ENCODE results near the gene CACNA2D4. TPM values are rescaled to one million over a fixed set of nuclear protein-coding genes. Genes with fewer than 3 reads are reported as not detected.
A peak's percentile ranks its signal among the peaks of the same experiment; 100 is the strongest.

The CACNA2D4 gene
- total RNA-seq, 1 donor from 2014 or later: 1.1 TPM

DNA sequence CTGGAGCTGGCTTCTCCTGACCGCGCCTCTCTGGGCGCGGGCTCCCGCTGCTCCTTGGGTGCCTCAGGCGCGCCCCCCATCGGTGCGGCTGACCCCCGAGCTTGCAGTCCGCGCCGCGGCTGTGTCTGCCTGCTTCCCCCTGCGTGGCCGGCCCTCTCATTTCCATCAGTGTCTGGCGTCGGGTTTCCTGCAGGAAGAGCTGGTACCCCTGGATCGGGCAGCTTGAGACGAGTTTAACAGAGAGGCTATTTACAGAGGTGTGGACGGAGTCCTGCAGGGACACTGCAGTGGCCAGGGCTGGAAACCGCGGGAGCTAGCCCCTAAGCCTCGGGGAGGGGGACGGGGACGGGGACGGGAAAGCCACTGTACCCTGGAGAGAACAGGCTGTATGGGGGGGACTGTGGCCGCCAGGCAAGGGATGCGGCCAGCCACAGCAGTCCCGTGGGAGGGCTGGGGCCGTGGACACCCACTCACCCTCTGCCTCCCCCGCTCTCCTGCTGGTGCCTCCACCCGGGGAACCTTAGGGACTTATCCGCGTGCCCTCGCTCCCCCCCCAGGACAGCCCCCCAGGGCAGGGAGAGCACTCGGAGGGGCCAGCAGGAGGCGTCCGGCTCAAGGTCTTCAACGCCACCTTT is 3.7 kb upstream of the CACNA2D4 start:
- no peak for DNase-seq (ENCODE audit: missing footprints)
- intact Hi-C loops (cut with DNase I): no loop called here
- no peak for ATAC-seq

DNA sequence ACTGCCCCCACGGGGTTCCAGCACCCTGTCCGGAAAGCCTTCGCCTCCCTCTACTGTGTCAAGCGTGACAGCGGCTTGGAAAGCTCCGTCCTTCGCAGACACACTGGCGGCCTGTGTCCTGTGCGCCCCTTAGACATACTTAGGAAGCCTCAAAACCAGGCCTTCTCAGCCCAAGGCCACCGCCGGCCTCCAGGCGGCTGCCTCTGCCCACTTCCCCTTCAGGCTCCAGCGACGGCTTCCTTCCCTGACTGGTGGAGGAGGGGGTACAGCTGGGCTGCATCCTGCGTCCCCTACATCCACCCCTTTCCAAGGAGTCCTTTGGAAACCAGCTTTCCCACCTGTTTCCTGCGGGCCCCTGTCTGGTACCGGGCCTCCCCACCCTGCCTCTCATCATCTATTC is 2.5 kb upstream of the CACNA2D4 start:
- intact Hi-C loops (cut with DNase I): no loop called here
- no peak for ATAC-seq
- DNase-seq (ENCODE audit: missing footprints): peak; percentile 86

DNA sequence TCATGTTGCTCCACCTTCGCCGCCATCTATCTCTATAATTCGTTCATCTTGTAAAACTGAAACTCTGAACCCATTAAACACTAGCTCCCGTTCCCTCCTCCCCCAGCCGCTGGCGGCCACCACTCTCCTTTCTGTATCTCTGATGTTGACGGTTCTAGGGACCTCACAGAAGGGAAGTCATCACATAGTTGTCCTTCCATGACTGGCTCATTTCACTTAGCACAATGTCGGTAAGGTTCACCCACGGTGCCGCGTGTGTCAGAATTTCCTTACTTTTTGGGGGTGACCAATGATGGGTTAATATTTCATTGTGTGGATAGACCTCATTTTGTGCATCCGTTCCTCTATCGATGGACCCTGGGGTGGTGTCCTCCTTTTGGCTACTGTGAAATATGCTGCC is 2.0 kb upstream of the CACNA2D4 start:
- intact Hi-C loops (cut with DNase I): no loop called here
- no peak for DNase-seq (ENCODE audit: missing footprints)

DNA sequence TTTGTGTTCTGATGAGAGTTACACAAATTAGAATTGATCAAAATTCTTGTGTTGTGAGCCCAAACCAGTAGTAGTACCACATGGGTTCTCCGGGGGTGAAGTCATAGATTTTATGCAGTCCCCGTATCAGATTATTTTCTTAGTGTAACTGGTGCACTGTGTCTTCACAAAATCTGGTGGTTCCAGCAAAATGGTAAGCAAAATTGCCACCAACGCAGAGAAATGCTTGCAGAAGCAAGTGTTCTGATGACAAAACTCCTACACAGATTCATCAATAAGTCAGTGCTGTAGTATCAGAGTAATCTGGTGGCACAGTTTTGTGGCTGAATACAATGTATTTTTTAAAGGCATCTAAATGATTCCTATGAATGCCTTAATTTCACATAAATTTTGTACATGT is 1.3 kb upstream of the CACNA2D4 start:
- ATAC-seq: no peak
- intact Hi-C loops (cut with DNase I): no loop called here

More for the DNA sequence above, 2.0 kb upstream of the CACNA2D4 start:
- ATAC-seq: no peak

DNA sequence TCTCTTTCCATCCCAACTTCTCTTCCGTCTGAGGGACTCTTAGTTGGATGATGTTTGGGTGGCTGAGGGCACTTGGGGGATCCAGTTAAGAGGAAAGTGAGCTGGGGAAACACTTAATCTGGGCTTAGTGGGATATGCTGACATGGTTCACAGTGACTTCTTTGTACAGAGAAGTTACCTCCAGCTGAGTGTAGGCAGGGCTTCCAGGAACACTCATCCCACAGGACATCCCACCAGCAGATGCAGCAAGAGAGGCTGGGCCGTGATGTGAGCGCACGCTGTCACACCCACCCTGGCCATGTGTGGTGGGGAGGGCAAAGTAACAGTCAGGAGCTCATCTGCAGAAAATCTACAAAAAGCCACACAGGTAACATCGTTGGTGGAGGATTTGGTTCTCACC is 832 bp upstream of the CACNA2D4 start:
- DNase-seq (ENCODE audit: missing footprints) (no peak), ATAC-seq (no peak)

More for the DNA sequence above, 1.3 kb upstream of the CACNA2D4 start:
- no peak for DNase-seq (ENCODE audit: missing footprints)

GRCh38 chr12:1918884-1919236 is 408 bp upstream of the CACNA2D4 start:
- DNase-seq (ENCODE audit: missing footprints): no peak
- intact Hi-C loops (cut with DNase I): no loop called here
- no peak for ATAC-seq

More for the DNA sequence above, 832 bp upstream of the CACNA2D4 start:
- intact Hi-C loops (cut with DNase I): no loop called here

DNA sequence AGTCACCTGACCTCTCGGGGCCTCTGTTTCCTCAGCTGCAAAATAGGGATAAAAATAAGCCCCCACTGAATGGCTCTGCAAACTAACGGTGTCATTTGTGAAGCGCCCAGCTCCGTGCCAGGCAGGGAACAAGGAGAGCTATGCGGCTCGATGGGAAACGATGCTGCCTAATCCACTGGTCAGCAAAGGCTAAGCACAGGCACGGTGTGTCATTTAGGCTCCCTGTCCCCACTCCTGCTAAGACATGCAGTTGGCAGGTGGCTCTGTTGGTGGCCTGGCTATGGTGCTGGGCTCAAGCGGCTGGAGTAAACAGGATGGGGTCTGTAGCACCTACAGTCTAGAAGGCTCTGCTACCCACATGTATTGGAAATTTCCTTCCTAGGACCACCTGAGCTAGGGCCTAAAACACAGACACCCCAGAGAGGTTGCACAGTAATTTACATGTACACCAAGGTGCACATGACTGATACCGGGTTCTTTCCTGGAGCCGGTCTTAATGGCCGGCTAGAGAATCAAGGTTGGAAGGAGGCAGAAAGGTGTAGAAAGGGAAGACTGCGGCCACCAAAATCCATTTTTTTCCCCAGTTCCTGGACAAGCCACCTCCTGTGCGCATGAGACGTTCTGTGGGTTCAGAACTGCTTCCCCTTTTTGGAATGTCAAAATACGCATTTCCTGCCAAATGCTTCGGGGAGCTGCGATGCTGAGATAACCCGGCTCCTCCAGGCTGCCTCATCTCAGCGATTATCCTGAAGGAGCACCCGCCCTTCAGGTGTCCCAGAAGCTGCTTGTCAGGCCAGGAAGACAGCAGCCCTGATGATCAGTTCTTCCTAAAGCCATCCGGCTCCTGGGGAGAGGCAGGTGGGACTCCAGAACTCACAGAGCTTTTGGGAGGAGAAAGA is 1.0 kb downstream of the CACNA2D4 start:
- intact Hi-C loops (cut with DNase I): no loop called here
- DNase-seq (ENCODE audit: missing footprints) (no peak), ATAC-seq (no peak)

DNA sequence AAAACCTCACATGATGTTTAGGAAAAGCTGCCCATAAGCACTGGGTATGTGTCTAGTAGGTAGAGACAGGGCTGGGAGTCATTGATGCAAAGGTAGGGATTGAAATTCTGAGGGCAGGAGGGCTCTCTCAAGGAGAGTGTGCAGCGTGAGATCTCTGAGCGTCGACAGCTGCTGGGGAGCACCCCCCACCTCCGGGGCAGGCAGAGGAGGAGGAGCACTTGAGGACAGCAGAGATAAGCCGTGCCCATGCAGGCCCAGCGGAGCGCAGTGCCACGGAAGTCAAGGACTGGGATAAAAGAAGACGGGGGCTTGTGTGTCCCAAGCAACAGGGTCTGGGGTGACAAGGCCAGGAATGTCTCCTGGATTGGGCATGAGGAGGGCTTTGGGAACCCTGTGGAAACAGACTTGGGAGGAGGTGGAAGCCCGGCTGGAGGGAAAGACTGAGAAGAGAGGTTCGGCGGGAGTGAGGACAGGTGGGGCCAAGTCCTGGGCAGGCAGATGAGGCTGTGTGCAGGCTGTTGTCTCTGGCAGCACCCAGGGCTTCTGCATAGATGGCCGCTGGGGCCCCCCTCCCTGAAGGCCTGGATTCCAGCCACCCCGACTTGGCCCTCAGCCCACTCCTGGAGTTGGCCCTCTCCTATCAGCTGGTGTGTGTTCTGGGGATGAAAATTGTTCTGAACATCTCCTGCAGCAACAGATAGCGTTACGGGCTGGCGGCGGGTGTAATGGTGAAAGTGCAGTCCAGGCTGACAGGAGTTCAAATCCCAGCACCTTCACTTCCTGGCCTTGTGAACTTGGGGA is 1.9 kb downstream of the CACNA2D4 start:
- intact Hi-C loops (cut with DNase I): no loop called here
- peak; percentile 75 for ATAC-seq
- DNase-seq (ENCODE audit: missing footprints): peak; percentile 86

DNA sequence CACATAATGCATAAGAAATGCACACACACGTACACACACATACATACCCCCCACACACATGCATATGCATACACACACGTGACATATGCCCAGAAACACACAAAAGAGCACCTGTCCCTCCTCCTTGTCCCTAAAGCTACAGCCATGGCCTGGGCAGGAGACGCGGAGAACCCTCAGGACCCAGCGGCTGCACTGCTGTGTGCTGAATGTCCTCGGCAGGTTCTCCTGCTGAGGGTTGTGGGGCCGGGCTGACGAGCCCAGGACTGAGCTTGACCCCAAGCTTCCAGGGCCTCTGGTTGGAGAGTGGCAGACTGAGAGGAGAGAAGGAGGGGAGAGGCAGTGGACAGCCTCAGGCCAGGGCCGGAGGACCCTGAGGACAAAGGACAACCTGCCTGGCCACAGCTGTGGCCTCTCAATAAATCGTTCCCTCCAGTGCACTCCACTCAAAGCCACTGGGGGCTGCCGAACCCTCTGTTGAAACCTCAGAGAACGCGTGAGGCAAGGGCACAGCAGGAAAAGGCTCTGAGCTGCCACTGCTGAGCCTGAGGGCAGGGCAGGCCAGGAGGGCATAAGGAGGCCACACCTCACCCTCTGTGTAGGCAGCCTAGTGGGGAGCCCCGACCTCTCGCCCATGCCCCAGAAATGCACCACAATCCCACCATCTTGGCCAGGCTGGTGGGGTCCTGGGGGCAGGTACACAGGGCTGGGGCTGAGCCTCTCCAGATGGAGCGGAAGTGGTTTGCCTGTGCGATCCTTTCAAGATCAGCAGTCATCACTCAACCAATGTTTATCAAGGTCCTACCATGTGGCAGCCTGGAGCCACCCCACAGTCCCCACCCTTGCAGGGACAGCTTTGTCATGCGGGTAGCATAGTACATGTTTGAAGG is 3.1 kb downstream of the CACNA2D4 start:
- DNase-seq (ENCODE audit: missing footprints): no peak
- intact Hi-C loops (cut with DNase I): no loop called here
- ATAC-seq: no peak

DNA sequence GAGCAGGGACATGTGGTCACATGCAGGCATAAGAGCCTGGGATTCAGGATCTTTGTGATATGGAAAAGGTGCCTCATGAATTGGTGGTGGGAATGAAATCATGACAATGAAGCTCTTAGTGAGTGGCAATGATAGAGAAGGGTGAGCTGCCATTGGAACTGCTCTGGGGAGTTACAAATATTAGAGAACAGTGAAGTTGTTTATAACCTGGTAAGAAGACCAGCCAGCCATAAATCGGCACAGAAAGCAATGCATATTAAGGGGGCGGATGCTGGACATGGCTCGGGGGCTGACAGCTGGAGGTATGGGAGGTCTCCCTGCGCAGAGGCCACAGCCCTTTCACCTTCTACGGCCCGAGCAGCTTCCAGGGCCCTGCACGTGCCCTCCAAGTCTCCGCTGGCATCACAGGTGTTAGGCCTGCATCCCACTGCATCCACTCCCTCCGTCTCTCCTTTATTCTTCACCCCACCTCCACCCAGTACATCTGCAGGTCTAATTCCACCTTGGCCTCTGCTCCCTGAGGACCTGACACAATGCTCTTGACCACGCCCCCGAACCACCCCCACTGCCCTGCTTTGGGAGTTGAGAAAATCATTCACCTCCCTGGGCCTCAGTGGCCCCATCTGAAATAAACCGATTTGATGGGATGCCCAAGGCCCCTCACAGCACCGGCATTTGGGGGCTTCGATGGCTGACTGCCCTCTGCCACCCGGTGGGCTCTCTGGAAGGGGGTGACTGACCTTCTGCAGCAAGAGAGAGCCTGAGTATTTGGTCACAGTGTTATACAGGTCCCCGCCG is 4.1 kb downstream of the CACNA2D4 start:
- DNase-seq (ENCODE audit: missing footprints) (no peak), ATAC-seq (no peak)
- intact Hi-C loops (cut with DNase I): no loop called here

DNA sequence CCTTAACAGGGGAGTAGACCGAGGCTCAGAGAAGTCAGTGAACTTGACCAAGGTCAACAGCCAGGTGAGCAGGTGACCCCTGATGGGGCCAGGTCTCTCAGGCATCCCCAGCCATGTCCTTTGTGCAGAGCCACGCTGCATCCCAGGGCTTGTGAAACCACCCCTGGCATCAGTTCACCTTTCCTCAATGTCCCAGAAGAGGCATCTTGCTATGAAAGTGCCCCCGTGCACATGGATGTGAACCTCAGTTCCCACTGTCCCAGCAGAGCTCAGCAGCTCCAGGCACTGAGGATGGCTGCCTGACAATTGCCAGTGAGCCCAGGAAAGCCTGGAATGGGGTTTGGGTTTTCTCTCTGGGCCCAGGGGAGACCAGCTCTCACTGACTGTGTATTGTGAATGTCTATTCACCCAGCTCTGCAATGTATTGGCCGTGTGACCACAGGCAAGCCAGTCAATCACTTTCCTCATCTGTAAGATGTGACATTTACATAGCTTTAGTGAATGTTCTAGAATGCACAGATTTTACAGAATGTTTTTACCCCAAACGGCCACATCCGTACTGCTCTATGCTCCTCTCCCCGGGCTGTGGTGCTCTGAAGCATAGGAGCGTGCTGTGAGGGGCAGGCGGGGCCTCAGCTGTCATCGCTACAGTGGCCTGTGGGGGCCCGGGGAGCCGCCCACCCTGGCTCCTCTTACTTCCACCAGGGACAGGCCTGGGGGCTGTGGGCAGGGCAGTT is 4.9 kb downstream of the CACNA2D4 start:
- no peak for DNase-seq (ENCODE audit: missing footprints)
- intact Hi-C loops (cut with DNase I): no loop called here
- no peak for ATAC-seq

GRCh38 chr12:1912580-1913376 is 5.7 kb downstream of the CACNA2D4 start:
- intact Hi-C loops (cut with DNase I): no loop called here
- no peak for DNase-seq (ENCODE audit: missing footprints)
- ATAC-seq: no peak

GRCh38 chr12:1911598-1912575 is 6.6 kb downstream of the CACNA2D4 start:
- DNase-seq (ENCODE audit: missing footprints) (no peak), ATAC-seq (no peak)
- intact Hi-C loops (cut with DNase I): no loop called here

- DNase-seq (ENCODE audit: missing footprints) (no peak), ATAC-seq (no peak)
- intact Hi-C loops (cut with DNase I): no loop called here
Observed at GRCh38 chr12:1910468-1910867, 8.0 kb downstream of the CACNA2D4 start.

DNA sequence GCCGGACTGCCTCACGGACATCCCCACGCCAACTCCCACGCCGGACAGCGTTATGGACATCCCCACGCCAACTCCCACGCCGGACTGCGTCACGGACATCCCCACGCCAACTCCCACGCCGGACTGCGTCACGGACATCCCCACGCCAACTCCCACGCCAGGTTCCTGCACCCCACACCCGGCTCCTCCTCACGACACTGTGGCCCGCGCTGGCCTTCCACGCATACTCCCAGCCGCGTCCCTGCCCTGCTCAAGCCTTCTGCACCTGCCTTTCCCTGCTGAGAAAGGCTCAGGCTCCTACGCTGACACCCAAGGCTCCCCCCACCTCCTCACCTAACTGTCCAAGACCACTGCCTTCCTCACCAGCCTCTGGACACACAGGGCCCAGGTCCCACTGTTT is 9.7 kb downstream of the CACNA2D4 start:
- intact Hi-C loops (cut with DNase I): no loop called here
- no peak for ATAC-seq
- no peak for DNase-seq (ENCODE audit: missing footprints)

Measured in Right ventricle myocardium inferior (tissue), 1 donor.